HepG2 (cell line): ENCODE measurements around the gene RREB1. TPM values are rescaled to one million over a fixed set of nuclear protein-coding genes. Genes with fewer than 3 reads are reported as not detected.

ENCODE experiments used
- CREB1 ChIP-seq, 2 experiments: fragments of 450-650 bp in 1 of 2; IDR thresholded peaks; 2 replicates each; pipeline ENCODE4 v1.6.1; 2016 to 2017; ENCODE audit warnings: control low read depth in 1 of 2, mild to moderate bottlenecking in 1 of 2, missing compliant biosample characterization in 1 of 2, missing genetic modification characterization in 1 of 2
- DBP ChIP-seq: sonication (generic); formaldehyde crosslinking; IDR thresholded peaks from 2 replicates; pipeline ENCODE4 v1.4.0; 2020; ENCODE audit warnings: missing genetic modification reagents; ENCODE audit errors: not compliant biosample characterization
- DRAP1 ChIP-seq: IDR thresholded peaks from 2 replicates; pipeline ENCODE4 v1.6.1; 2016; ENCODE audit warnings: missing genetic modification reagents, missing compliant biosample characterization
- EEA1 ChIP-seq: sonication (generic); formaldehyde crosslinking; IDR thresholded peaks from 2 replicates; pipeline ENCODE4 v1.5.1; 2020; ENCODE audit warnings: mild to moderate bottlenecking, missing genetic modification reagents, borderline replicate concordance
- FOXO4 ChIP-seq: sonication (generic); formaldehyde crosslinking; conservative IDR thresholded peaks from 2 replicates; pipeline ENCODE4 v1.8.1; 2023; ENCODE audit warnings: missing genetic modification reagents
- HCFC1 ChIP-seq: fragments of 150-350 bp; IDR thresholded peaks from 2 replicates; pipeline ENCODE4 v1.6.1; 2014; ENCODE audit warnings: low read depth, low read length
- KDM1A ChIP-seq: IDR thresholded peaks from 2 replicates; pipeline ENCODE4 v1.6.1; 2016; ENCODE audit warnings: missing compliant biosample characterization
- MIXL1 ChIP-seq: IDR thresholded peaks from 2 replicates; pipeline ENCODE4 v1.6.1; 2016
- NFYB ChIP-seq: sonication (generic); formaldehyde crosslinking; IDR thresholded peaks from 2 replicates; pipeline ENCODE4 v1.4.0; 2020; ENCODE audit warnings: missing genetic modification reagents
- PRDM10 ChIP-seq: sonication (generic); formaldehyde crosslinking; IDR thresholded peaks from 2 replicates; pipeline ENCODE4 v1.4.0; 2020; ENCODE audit warnings: low read depth, missing genetic modification reagents
- PRDM15 ChIP-seq: sonication (generic); formaldehyde crosslinking; IDR thresholded peaks from 2 replicates; pipeline ENCODE4 v1.4.0; 2020; ENCODE audit warnings: missing genetic modification reagents
- SNAPC4 ChIP-seq: sonication (generic); formaldehyde crosslinking; IDR thresholded peaks from 2 replicates; pipeline ENCODE4 v1.4.0; 2020; ENCODE audit warnings: mild to moderate bottlenecking, missing genetic modification reagents
- polyA plus RNA-seq, 8 experiments: library from polyadenylated mRNA; depleted of rRNA in 3 of 8; stranded (reverse) in 7 of 8; unstranded in 1 of 8; fragments of >200 nt; fragmentation: Illumina TruSeq in 4 of 8; extraction: Trizol in 4 of 8; gene quantifications; 2 replicates each; pipeline versions ENCODE4 v1.2.1 to v1.2.3, GENCODE V29; 2011 to 2016; ENCODE audit warnings: low read depth in 4 of 8, missing spikeins in 1 of 8, mixed read lengths in 1 of 8; ENCODE audit not compliant: insufficient read depth in 1 of 8
- total RNA-seq, 5 experiments: library from RNA; depleted of rRNA; stranded (reverse); fragments of >200 nt; fragmentation: Illumina TruSeq; extraction: Trizol; gene quantifications; 2 replicates each; pipeline ENCODE4 v1.2.3, GENCODE V29; 2016; ENCODE audit warnings: low read depth in 1 of 5

The RREB1 gene
- total and polyA plus RNA-seq, 2 of the 13 experiments (the other 11 are each of a cell fraction or from before 2014, with no cell fraction given) = 6.1 to 23.2 TPM

- TF ChIP-seq NFYB (CRISPR knock-in tag) = no peak
- TF ChIP-seq FOXO4 = no peak
- no peak for TF ChIP-seq CREB1 (IDR thresholded peaks at IDR 0.05)
- no peak for TF ChIP-seq CREB1 (CRISPR knock-in tag; IDR thresholded peaks at IDR 0.05)
- TF ChIP-seq MIXL1 (CRISPR knock-in tag) = peak; percentile 54; the same call in 1 of the 2 replicates
- no peak for TF ChIP-seq SNAPC4 (CRISPR knock-in tag)
- TF ChIP-seq PRDM15 (CRISPR knock-in tag) = no peak
- TF ChIP-seq PRDM10 = no peak
- no peak for TF ChIP-seq DBP (CRISPR knock-in tag)
- no peak for TF ChIP-seq HCFC1
- TF ChIP-seq EEA1 (CRISPR knock-in tag) = no peak
- TF ChIP-seq KDM1A (CRISPR knock-in tag) = peak; percentile 36; the same call in 1 of the 2 replicates
- peak; percentile 50 for TF ChIP-seq DRAP1
These were observed 162.8 kb downstream of the RREB1 start (continued) for GRCh38 chr6:7270320-7271204.
